ENCODE measurements around the gene CXXC5. TPM values are rescaled to one million over a fixed set of nuclear protein-coding genes. Genes with fewer than 3 reads are reported as not detected.

Gene CXXC5
- total and polyA plus RNA-seq, 12 donors, result 28.7 to 51.6 (median 36.0) TPM

GRCh38 chr5:139684881-139685749 is 37.0 kb downstream of the CXXC5 start:
- Histone ChIP-seq H3K4me1 (peaks cover 13 to 66% (median 41%) of the 10 kb centered on the region in 9 donors), H3K27ac (peak overlapping the region; percentile 16 to 77 (median 67)), H3K27me3 (no peaks in the 10 kb centered on the region), H3K9me3 (no peaks in the 10 kb centered on the region), H3K36me3 (peaks cover 0 to 44% (median 22%) of the 10 kb centered on the region in 9 donors), H3K4me3 (no peak overlapping the region)
- WGBS, 2 donors, result 43 to 58% methylated on average over 19 of the region's 19 CpGs
- peak in 4 of 9 donors; percentile 20 to 54 (median 30) for TF ChIP-seq CTCF (IDR thresholded peaks at IDR 0.05)
- ATAC-seq, result peak; percentile 46 to 75 (median 70)
- intact Hi-C loops (cut with DNase I), result loop anchor here in 7 of 10 donors (5.0 kb wide), 3 partner anchors 33 to 48 kb away; no protein-coding TSS in a partner anchor
- no peak for DNase-seq

GRCh38 chr5:139685886-139686285 is 37.7 kb downstream of the CXXC5 start:
- DNase-seq (no peak), ATAC-seq (no peak)
- intact Hi-C loops (cut with DNase I), result loop anchor here in 7 of 10 donors (5.0 kb wide), 3 partner anchors 34 to 49 kb away; no protein-coding TSS in a partner anchor
- no peak overlapping the region for H3K4me3 ChIP-seq
- peaks cover 0 to 37% (median 18%) of the 10 kb centered on the region in 9 donors for H3K36me3 ChIP-seq
- H3K27ac ChIP-seq, result peak overlapping the region; percentile 16 to 77 (median 67)
- no peaks in the 10 kb centered on the region for H3K27me3 ChIP-seq
- H3K4me1 ChIP-seq, result peaks cover 20 to 70% (median 49%) of the 10 kb centered on the region in 9 donors
- TF ChIP-seq CTCF (IDR thresholded peaks at IDR 0.05), result no peak
- 60 to 64% methylated on average over 5 of the region's 5 CpGs for WGBS, 2 donors
- no peaks in the 10 kb centered on the region for H3K9me3 ChIP-seq

- H3K9me3 ChIP-seq, result no peaks in the 10 kb centered on the region
- H3K27me3 ChIP-seq, result no peaks in the 10 kb centered on the region
- TF ChIP-seq CTCF (IDR thresholded peaks at IDR 0.05), result no peak
- 74 to 84% methylated on average over 5 of the region's 5 CpGs for WGBS, 2 donors
- DNase-seq (no peak), ATAC-seq (no peak)
- H3K4me1 ChIP-seq, result peaks cover 20 to 72% (median 52%) of the 10 kb centered on the region in 9 donors
- intact Hi-C loops (cut with DNase I), result loop anchor here in 7 of 10 donors (5.0 kb wide), 3 partner anchors 34 to 49 kb away; no protein-coding TSS in a partner anchor
- H3K27ac ChIP-seq, result peak overlapping the region in 7 of 10 donors; percentile 40 to 75 (median 66)
- H3K4me3 ChIP-seq, result no peak overlapping the region
- H3K36me3 ChIP-seq, result peaks cover 0 to 33% (median 15%) of the 10 kb centered on the region in 9 donors
Measured at GRCh38 chr5:139686356-139686705, 38.2 kb downstream of the CXXC5 start.

- Histone ChIP-seq H3K4me1 (peaks cover 20 to 75% (median 52%) of the 10 kb centered on the region in 9 donors), H3K27ac (peak overlapping the region in 9 of 10 donors; percentile 31 to 75 (median 66)), H3K4me3 (no peak overlapping the region), H3K9me3 (no peaks in the 10 kb centered on the region), H3K27me3 (no peaks in the 10 kb centered on the region), H3K36me3 (peaks cover 0 to 28% (median 12%) of the 10 kb centered on the region in 9 donors)
- intact Hi-C loops (cut with DNase I), result loop anchor here in 7 of 10 donors (5.0 kb wide), 3 partner anchors 35 to 50 kb away; no protein-coding TSS in a partner anchor
- ATAC-seq (peak in 2 of 8 donors; percentile 1), DNase-seq (no peak)
- TF ChIP-seq CTCF (IDR thresholded peaks at IDR 0.05), result no peak
- 77% methylated on average over 18 of the region's 18 CpGs for WGBS, 2 donors
Measured at GRCh38 chr5:139686706-139687441, 38.7 kb downstream of the CXXC5 start.

Data from heart right ventricle (tissue), 16 donors.